HL-60/S4 (cell line): Measurements from ENCODE around the gene LILRA1.
"Not testable (repeated sequence)": the region's sequence is repeated elsewhere in the genome, so short reads cannot be mapped to it uniquely, and the experiment has no call there.

Experiments
- in situ Hi-C: fragments of 300-500 bp; cut with MboI; formaldehyde crosslinking; loops from 2 replicates; pipeline ENCODE4 v1.14.3; 2022; ENCODE audit warnings: low sequenced_read_pairs

The LILRA1 gene

DNA sequence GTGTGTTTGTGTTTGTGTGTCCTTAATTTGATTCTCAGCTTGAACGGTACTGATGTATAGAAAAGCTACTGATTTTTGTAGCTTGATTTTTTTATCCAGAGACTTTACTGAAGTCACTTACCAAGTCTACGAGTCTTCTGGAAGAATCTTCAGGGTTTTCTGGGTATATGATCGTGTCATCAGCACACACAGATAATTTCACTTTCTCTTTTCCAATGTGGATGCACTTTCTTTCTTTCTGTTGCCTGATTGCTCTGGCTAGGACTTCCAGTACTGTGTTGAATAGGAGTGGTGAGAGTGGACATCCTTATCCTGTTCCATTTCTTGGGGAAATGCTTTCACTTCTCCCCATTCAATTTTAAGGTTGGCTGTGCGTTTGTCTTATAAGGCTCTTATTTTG lies 29.0 kb downstream of the LILRA1 start:
- in situ Hi-C loops, result no loop called here

DNA sequence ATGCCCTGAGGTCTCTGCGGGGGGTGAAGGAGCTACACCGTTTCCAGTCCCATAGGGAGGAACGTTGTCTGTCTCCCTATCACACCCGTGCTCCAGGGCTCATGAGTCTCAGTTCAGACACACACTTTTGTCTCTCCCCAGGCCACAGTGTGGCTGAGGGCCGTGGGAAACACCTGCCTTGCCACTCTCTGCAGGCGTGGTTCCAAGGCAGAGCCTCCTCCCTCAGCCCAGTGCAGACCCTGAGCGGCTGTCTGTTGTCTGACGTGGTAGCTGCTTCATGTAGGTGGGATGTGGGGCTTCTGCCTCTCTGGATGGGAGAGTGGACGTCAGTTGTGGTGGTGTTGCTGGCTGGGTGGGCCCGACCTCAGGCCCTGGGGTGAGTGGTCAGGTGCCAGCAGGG lies 30.8 kb downstream of the LILRA1 start:
- in situ Hi-C loops, result not testable (repeated sequence)

DNA sequence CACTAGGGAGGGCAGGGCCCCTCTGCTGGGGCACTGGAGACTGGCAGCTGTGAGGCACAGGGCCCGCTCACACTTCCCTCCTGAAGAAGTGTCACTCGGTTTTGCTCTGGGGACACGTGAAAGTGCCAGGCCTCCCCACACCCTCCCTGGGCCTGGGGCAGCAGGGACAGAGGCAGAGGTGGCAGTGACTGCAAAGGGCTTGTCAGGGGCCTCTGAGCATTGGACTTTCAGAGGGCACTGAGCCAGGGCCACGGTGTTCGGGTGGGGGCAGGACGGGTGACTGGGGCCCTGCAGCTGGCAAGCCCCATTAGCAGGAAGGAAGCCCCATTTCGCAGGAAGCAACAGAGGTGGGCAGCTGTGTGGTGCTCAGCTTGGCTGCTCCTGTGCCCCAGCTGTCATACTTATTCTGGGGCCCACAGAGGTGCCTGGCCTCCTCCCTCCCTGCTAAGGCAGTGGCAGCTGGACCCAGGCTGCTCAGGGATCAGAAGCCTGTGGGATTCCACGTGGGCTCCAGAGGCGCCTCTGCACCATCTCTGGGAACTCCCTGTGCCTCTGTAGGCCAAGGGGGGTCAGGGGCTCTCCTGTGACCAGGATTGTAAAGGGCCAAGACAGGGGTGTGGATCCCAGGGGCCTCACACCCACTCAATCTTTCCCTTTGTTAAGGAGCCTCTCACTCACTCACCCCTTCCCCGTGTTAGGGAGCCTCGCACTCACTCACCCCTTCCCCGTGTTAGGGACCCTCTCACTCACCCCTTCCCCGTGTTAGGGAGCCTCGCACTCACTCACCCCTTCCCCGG lies 31.7 kb downstream of the LILRA1 start:
- in situ Hi-C loops, result not testable (repeated sequence)

DNA sequence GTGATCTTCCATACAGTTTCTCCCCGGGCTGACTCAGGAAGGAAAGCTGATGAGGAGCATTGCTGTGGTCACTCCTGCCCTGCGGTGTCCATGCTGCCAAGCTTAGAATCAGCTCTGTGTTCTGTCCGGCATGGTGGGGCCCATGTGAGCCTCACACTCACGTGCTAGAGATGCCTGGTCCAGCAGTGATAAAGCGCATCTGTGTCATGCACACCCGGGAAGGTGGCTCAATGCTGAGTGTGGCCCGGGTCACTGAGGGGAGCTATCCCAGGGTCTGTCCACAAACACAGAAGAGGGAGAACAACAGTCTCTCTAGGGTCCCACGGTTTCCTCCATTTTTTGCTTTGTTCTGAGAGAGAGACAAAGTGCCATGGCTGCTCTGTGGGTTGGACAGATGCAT lies 33.3 kb downstream of the LILRA1 start:
- in situ Hi-C loops, result no loop called here

GRCh38 chr19:54627912-54628311 lies 34.5 kb downstream of the LILRA1 start:
- in situ Hi-C loops, result not testable (repeated sequence)

DNA sequence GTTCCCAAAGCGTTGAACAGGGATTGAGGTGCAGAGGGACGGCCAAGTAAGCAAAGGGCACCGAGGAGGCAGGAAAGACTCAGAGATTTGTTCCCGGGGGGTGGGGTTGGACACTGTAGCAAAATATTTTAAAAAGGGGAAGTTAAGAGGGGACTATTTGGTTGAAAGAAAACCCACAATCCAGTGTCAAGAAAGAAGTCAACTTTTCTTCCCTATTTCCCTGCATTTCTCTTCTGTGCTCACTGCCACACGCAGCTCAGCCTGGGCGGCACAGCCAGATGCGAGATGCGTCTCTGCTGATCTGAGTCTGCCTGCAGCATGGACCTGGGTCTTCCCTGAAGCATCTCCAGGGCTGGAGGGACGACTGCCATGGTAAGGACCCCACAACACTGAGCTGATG lies 36.8 kb downstream of the LILRA1 start, which contains the start of gene LILRB1:
LILRB1 (plus strand) TSS at position 223 of the 400 bp plus-strand sequence. CDS start 590 bp downstream, outside the sequence.
- in situ Hi-C loops, result not testable (repeated sequence)

- in situ Hi-C loops, result no loop called here
These were observed 37.4 kb downstream of the LILRA1 start for GRCh38 chr19:54630782-54631181.

DNA sequence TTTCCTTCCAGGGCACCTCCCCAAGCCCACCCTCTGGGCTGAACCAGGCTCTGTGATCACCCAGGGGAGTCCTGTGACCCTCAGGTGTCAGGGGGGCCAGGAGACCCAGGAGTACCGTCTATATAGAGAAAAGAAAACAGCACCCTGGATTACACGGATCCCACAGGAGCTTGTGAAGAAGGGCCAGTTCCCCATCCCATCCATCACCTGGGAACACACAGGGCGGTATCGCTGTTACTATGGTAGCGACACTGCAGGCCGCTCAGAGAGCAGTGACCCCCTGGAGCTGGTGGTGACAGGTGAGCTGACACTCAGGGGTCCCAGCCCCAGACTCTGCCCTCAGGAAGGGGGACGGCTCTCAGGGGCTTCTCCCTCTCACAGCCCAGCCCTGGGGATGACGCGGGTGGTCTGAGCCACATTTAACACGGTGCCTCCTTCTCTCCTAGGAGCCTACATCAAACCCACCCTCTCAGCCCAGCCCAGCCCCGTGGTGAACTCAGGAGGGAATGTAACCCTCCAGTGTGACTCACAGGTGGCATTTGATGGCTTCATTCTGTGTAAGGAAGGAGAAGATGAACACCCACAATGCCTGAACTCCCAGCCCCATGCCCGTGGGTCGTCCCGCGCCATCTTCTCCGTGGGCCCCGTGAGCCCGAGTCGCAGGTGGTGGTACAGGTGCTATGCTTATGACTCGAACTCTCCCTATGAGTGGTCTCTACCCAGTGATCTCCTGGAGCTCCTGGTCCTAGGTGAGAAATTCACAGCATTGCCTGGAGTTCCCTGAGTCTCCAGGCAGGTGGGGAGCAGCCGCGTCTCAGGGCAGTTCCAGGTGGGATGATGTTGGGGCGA lies 38.3 kb downstream of the LILRA1 start:
- in situ Hi-C loops, result not testable (repeated sequence)

- in situ Hi-C loops, result not testable (repeated sequence)
These were observed 39.1 kb downstream of the LILRA1 start for GRCh38 chr19:54632517-54632916.

DNA sequence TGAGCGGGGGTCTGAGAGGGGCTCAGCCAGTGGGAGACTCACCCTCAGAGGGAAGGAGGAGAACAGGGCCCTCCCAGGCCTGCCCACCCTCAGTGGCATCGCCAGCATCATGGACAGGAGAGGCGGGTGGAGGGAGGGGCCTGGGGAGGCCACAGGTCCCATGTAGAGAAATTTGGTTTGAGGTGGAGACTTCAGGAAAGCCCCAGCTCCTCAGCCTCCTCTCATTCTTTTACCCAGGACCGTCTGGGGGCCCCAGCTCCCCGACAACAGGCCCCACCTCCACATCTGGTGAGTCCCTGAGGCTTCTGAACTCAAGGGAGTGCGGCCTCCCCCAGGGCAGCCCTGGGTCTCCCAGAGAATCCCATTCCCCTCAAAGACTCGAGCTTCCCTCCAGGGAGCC lies 40.0 kb downstream of the LILRA1 start:
- in situ Hi-C loops, result no loop called here

DNA sequence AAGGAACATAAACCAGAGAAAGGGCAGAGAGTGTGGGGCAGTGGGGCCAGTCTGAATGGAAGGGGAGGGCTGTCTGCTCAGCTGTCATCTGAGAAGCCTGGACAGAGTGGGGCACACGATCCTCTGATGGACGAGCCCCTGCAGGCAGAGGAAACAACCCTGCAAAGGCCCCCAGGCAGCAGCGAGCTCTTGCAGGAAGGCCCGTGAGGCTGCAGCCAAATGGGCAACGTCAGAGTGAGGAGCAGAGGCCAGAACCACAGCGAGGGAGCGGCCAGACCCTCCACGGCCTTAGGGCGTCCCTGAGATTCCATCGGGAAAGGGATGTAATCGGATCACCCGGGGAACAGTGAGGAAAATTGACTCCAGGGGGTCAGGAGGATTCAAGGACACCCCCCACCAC lies 42.6 kb downstream of the LILRA1 start:
- in situ Hi-C loops, result not testable (repeated sequence)

DNA sequence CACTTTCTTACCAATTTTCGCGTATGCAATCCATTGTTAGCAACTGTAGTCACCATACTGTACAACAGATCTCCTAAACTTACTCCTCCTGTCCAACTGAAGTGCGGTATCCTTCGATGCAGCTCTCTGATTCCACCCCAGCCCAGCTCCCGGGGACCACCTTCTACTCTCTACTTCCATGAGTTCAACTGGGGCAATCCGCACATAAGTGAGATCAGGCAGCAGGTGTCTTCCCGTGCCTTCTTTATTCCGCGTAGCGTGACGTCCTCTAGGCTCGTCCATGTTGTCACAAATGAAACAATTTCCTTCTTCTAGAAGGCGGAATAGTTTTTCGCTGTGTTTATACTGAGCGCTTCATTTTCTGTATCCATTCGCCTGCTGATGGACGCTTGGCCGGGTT lies 45.3 kb downstream of the LILRA1 start:
- in situ Hi-C loops, result no loop called here

GRCh38 chr19:54642953-54643352 lies 49.5 kb downstream of the LILRA1 start:
- in situ Hi-C loops, result not testable (repeated sequence)

- in situ Hi-C loops, result not testable (repeated sequence)
These were observed 50.2 kb downstream of the LILRA1 start for GRCh38 chr19:54643583-54643982.

- in situ Hi-C loops, result no loop called here
These were observed 50.6 kb downstream of the LILRA1 start for GRCh38 chr19:54644056-54644455.

DNA sequence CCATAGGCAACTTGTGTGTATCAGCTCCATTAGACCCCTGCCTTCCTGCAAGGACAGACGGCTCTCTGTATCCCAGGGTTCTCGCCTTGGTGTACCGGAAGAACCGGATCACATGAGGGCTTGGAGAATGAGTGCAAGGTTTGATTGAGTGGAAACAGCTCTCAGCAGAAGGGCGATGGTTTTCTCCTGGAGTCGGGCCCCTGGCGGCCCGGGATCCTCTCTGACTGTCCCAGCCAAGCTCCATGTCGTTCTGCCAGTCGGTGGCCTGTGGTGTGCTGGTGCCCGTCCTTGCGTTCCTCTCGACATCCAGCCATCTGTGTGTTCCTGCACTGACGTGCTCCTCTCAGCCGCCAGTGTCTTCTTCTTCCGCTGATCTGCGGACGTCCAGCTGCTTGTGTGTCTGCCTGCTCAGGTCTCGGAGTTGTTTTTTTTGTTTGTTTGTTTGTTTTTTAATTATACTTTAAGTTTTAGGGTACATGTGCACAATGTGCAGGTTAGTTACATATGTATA lies 53.0 kb downstream of the LILRA1 start:
- in situ Hi-C loops, result no loop called here

DNA sequence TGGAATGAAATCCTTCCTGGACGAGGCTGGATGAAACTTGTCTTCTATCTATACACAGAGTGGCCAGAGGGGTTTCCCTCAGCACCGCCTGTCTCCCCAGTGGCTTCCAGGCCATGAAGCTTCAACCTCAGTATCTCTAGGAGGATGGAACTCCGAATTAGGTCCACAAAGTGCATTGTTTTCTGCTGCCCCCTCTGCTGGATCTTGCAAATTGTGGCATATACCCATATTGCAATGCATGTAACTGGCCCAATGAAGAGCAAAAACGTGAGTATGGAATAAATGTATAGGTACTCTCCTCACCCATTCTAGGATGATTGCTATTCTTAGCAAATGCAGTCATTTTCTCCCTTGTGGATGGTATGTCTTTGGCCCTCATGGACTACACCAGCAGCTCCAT lies 54.7 kb downstream of the LILRA1 start:
- in situ Hi-C loops, result no loop called here

- in situ Hi-C loops, result loop anchor here (25.0 kb wide), 1 partner anchor 163 kb away; no protein-coding TSS in a partner anchor
These were observed 56.8 kb downstream of the LILRA1 start for GRCh38 chr19:54650108-54650655.
